Right renal cortex interstitium (tissue), 3 donors: ENCODE results near the gene STUB1. TPM values are rescaled to one million over a fixed set of nuclear protein-coding genes. Genes with fewer than 3 reads are reported as not detected.
"Not testable (repeated sequence)": the region's sequence is repeated elsewhere in the genome, so short reads cannot be mapped to it uniquely, and the experiment has no call there.

ENCODE experiments used
- DNase-seq, 3 donors: peaks; one replicate each; pipeline ENCODE4 v3.0.0-alpha.2; 2013; ENCODE audit warnings: low read depth in 3 of 3, low spot score in 2 of 3
- polyA plus RNA-seq, 3 donors: library from polyadenylated mRNA; unstranded; fragments of 120-200 nt; gene quantifications; one replicate each; pipeline ENCODE4 v1.2.1, GENCODE V29; 2013; ENCODE audit not compliant: insufficient read length in 3 of 3

The STUB1 gene
- polyA plus RNA-seq, 3 donors: 117 to 125 (median 120) TPM

DNA sequence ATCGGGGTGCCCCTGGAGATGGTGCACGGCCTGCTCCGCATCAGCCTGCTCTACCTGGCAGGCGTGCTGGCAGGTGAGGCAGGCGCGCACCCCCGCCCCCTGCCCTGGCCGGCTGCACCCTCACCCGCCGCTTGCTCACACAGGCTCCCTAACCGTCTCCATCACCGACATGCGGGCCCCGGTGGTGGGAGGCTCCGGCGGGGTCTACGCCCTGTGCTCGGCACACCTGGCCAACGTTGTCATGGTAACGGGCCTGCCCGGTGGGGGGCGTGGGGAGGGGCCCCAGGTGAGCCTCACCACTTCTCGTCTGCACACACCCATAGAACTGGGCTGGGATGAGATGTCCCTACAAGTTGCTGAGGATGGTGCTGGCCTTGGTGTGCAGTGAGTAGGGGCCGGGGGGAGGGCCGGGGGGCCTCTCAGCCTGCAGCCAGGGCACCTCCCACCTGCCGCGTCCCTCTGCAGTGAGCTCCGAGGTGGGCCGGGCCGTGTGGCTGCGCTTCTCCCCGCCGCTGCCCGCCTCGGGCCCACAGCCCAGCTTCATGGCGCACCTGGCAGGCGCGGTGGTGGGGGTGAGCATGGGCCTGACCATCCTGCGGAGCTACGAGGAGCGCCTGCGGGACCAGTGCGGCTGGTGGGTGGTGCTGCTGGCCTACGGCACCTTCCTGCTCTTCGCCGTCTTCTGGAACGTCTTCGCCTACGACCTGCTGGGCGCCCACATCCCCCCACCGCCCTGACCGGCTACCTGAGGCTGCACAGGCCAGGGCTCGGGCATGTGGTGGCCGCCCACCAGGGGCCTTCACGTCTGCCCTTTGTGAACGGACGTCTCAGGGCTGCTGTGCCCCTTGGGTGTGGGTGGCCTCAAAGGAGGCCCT, 2.7 kb upstream of the STUB1 start:
- DNase-seq: no peak

DNA sequence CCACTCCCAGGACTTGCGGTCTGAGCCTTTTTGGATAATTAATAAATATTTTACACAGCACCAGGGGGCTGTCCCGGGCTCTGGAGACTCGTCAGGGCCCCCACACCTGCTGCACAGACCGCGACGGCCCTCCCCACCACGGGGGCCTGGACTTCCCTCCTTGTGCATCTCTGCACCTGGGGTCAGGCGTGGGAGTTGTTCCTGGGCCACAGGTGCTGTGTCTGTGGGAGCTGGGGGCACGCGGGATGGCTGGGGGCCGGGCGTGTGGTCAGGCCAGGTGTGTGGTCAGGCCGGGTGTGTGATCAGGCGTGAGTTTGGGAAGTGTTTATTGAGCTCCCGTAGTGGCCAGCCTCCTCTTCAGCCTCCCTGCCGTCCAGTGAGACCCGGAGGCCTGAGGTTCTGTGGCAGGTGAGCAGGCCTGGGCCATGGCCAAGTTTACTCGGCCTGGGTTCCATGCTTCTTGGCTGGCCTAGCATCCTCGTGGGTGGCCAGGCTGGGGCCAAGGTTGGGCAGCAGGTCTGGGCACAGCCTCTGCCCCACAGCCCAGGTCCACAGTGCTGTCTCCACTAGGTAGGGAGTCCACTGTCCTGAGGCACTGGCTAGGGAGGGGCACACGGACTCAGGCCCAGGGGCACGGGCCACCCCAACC, 1.9 kb upstream of the STUB1 start:
- DNase-seq: no peak

DNA sequence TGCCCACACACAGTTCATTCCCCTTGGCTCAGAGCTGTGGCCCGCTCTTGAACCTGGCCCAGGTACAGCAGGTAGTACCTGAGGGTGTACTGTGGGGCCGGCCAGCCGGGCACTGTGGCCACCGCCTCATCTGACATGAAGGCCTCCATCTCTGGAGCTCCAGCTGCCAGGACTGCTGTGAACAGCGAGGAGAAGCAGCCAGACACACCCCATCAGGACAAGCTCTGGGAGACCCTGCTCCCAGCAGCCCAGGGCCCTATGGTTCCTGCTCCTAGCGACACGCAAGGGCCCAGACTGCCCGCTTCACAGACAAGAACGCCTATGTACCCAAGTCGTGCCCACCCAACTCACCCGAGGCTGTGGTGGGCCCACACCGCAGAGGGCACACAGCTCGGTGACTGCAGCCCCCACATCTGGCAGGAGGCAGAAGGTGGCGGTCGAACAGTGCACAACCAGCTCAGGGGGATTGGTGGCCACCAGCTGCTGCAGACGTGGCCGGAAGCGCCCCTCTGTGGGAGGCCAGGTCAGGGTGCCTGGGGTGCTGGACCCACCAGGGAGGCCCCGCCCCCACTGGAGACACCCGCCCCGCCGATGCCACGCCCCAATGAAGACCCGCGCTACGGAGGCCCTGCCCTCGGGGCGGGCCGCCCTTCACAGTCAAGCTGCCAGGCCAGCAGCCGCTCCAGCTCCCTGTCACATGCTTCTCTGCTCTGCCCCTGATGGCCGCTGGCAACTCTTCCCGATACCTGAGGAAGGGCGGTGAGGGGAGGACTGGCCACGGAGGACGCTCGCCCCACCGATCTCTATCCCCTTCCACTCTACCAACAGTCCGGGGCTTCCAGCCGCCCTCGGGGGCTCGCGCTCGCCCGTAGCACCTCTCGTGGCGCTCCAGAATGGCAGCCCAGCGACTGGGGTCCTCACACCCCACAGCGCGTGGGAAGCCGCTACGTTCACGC, 1.1 kb upstream of the STUB1 start:
- DNase-seq: peak in 1 of 3 donors; percentile 49

DNA sequence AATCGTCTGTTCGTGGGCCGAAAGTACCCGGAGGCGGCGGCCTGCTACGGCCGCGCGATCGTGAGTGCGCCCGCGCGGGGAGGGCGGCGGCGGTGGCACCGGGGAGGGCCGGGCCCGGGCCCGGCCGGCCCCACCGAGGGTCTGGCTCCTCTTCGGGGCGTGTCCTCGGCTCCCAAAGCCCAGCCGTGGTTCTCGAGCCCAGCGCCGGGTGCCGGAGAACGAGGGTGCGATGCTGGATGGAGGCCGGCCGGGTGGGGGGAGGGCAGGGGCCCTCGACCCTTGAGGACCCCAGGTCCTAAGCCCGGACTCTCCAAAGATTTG, 375 bp downstream of the STUB1 start:
- DNase-seq: no peak

DNA sequence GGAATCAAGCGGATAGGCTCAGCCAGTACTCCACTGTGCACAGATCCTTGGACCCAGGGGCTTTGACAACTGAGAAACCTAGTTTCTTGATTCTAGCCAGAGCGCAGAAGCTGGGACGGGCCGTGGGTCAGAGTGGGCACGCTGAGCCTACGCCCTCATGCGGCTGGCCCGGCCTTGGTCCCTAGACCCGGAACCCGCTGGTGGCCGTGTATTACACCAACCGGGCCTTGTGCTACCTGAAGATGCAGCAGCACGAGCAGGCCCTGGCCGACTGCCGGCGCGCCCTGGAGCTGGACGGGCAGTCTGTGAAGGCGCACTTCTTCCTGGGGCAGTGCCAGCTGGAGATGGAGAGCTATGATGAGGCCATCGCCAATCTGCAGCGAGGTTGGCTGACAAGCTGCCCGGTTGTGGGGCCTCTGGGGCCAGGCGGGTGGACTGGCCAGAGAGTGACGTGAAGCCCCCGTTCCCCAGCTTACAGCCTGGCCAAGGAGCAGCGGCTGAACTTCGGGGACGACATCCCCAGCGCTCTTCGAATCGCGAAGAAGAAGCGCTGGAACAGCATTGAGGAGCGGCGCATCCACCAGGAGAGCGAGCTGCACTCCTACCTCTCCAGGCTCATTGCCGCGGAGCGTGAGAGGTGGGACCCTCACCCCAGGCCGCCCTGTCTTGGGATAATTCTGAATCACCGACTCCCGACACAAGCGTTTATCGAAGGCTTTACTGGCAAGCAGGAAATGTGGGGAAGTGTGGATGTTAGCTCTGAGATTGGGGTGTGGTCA, 946 bp downstream of the STUB1 start:
- no peak for DNase-seq

DNA sequence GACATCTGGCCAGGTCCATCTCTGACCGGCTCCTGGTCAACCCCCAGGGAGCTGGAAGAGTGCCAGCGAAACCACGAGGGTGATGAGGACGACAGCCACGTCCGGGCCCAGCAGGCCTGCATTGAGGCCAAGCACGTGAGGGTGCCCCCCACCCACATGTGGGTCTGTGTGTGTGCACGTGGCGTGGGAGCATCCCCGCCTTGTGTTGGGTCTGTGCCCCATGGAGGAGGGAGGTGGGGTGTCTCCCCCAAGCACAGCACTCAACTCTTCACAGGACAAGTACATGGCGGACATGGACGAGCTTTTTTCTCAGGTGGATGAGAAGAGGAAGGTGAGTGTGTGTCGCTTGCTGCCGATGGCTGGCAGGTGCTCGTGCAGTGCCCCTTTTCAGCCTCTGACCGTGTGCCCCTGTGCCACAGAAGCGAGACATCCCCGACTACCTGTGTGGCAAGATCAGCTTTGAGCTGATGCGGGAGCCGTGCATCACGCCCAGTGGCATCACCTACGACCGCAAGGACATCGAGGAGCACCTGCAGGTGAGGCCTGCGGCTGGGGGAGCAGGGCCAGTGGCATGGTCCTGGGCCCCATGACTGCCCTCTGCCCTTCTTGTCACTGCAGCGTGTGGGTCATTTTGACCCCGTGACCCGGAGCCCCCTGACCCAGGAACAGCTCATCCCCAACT, 1.7 kb downstream of the STUB1 start:
- no peak for DNase-seq

DNA sequence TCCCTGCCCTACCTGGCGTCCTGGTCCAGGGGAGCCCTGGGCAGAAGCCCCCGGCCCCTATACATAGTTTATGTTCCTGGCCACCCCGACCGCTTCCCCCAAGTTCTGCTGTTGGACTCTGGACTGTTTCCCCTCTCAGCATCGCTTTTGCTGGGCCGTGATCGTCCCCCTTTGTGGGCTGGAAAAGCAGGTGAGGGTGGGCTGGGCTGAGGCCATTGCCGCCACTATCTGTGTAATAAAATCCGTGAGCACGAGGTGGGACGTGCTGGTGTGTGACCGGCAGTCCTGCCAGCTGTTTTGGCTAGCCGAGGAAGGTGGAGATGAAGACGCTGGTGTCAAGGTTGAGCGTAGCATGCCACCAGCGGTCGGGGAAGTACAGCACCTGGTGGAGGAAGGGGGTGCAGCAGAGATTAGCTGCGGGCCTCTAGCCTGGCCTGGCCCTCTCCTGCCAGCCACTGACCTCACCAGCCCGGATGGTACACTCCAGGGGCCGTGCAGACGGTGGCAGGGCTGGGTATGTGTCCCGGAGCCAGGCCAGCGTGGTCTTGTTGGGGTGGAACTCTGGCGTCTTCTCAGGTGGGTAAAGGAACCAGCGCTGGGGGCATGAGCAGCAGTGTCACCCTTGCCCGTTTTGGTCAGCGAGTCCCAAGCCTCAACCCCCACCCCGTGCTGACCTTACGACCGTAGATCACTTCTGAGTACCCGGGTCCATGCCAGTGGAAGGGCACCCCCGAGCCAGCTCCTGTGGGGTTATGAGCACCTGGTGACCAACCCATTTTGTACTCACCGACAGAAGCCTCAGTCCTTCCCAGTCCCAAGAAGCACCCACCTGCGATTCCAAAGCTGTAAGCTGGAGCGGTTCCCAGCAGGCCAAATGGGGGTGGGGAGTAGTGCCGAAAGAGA, 2.5 kb downstream of the STUB1 start:
- DNase-seq: no peak

DNA sequence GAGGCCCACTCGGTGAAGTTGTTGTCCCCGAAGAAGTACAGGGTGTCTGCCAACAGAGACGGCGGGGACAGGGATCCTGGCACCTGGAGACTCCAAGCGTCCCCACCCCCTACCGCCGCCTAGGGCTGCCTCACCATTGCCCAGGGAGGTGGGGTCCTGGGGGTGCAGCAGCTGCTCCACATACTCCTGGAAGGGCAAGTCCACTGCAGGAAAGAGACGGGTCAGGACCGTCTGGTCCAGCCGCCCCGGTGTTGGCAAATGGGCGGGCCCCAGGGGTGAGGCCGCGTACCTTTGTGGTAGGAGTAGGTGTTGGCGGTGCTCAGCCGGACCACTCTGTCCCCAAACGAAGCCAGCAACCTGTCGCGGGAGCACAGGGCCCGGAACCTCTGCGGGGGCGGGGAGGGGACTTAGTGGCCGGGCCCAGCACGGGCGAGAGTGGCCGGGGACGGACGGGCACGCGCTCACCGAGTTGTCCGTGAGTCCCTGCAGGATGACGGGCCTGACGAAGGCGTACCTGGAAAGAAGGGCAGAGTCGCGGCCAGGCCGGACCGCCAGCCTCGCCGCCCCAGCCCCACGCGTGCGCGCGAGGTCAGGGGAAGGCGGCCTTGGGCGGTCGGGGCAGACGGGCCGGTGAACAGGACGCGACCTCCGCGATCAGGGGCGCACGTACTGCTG, 3.3 kb downstream of the STUB1 start:
- DNase-seq: no peak

DNA sequence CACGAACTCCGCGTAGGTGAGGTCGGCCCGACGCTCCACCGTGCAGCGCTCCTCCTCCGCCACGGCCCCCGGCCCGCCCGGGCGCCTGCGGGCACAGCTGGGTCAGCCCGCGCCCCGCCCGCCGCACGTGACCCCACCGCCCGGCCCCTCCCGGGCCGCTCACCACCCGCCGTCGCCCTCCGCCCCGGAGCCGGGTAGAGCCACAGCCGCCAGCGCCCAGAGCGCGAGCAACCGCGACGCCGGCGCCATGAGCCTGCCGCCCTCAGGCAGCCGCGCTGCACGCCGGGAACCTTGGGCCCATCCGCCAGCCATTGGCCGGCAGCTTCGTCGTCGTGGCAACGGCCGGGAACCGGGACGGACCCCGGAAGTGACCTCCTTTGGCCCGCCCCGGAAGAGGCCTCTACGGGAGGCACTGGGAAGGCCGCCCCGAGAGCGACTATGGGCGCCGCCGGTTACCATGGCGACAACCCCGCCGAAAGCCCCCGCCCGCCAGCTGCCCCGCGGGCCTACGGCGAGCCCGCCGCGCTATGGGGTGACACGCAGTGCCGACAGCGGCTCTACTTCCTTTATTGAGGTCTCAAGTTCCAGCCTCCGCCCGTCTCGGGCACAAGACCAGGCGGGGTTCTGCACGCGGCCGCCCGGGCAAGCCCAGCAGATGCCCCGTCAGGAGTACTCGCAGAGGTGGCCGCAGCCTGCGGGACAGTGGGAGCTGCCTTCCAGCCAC, 4.0 kb downstream of the STUB1 start, which contains the start of gene JMJD8:
Gene JMJD8 (minus strand): TSS at position 264 of the 724 bp plus-strand sequence. CDS start 15 bp downstream, at position 249.
- peak in 2 of 3 donors; percentile 78 to 88 for DNase-seq

DNA sequence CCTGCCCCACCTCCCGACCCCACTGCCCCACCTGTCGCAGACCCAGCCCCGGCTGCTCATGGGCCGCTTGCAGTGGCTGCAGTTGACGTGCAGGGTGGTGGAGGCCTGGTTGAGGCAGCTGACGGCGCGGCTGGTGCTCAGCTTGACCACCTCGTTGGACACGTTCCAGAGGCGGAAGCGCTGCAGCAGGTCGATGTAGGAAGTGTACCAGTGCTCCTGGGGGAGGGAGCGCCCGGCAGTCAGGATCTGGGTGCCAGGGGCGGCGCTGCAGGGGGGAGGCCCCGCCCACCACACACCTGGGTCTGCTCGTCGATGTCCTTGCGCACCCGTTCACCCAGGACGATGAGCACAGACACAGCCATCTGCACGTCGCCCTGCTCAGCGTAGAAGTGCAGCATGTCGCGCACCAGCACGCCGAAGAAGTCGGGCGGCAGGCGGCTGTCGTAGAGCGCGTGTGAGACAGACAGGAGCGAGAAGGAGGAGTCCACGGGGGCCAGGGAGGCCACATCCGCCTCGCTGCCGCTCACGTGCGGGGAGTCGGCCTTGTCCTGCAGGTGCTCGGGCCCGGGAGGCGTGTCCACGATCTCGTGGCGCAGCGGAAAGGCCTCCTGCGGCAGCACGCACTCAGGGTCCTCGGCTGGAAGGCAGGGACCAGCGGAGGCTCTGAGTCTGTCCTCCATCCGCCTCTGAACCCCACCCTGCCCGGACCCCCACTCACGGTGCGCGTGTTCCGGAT, 4.9 kb downstream of the STUB1 start:
- no peak for DNase-seq

DNA sequence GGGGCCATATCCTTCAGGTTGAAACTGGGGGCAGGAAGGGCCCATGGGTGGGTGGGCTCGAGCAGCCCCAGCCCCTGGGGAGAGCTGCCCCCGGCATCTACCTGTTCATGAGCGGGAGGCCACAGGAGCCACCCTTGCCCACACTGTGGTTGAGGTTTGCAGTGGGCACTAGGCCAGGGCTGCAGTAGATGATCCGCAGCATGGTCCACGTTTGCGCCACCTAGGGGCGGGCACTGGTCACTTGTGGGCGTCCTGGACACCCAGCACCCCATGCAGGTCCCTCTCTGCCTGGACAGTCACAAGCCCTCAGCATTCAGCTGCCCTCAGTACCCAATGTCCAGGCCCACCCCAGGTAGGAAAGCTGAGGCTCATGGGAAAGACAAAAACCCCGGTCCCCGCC, 5.8 kb downstream of the STUB1 start:
- DNase-seq: no peak

DNA sequence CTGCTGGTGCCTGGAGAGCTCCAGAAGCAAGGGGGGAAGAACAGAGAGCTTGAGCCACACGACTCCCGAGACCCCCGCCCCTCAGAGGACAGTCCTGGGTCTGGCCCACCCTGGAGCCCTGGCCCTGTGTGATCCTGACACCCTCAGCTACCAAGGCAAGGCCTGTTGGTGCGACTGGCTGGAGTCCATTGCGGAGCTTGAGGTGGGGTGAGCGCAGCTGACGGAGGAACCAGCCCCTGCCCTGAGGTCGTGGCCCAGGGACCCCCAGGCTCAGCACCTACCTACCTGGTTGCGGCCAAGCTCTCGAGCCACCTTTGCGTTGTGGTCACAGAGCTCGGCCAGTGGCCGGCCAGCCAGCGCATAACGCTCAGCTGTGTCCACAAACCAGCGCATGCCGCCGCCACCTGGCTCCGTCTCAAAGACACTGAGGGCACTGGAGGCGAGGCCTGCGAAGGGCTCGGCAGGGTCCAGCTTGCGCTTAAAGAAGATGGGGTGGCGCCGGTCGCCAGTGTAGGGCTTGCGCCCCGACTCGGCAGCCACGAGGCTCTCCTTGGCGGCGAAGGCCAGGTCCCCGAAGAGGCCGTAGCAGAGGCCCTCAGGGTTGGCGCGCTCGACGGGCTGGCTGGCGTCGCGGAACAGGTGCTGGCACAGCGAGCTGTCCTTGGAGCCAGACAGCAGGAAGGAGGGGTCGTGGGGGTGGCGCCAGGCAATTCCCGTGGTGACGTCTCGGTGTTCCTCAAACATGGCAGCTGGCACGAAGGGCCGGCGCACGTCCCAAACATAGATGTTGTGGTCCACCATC, 6.5 kb downstream of the STUB1 start:
- DNase-seq: no peak

DNA sequence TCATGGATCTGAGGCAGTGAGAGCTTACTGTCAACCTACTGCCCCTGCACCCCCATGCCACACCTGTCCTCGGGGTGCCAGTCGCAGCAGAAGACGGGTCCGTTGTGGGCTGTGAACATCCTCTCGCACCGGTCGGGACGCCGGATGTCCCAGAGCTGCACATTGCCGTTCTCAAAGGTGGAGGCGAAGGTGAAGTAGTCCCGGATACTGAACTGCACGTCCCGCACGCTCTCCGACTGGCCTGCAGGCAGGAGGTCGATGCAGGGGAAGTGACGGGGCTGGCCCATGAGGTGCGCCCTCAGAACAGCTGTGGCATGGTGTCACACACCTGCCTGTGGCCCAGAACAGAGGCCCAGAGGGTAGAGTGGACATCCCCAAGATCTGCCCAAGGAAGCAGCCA, 7.3 kb downstream of the STUB1 start:
- no peak for DNase-seq

DNA sequence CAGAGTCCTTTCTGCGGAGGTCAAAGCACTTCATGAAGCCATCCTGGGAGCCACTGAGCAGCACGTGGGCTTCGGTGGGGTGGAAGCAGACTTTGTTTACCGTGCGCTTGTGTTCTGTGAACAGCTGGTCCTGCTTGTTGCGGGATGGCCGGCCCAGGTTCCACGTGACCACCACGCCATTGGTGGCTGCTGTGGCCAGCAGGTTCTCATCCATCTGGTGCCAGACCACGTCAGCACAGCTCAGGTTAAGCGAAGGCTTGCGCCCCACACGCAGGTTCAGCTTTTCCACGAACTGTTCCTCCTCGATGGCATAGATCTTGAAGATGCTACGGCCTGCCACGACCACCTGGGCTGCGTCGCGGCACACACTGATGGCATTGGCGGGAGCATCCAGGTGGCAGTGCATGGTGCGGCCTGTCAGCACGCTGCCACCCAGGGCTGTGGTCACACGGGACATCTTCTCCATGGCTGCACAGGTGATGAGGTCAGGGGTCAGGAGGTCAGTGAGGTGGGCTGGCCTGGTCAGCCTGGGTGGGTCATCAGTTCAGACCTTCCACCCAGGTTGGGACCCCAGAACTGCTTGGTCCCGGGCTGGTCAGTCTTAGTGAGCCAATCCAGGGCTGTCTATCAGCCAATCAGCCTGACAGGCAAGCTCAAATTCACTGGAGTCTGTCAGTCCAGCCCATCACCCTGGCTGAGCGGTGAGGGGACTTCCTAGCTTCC, 9.1 kb downstream of the STUB1 start:
- no peak for DNase-seq

DNA sequence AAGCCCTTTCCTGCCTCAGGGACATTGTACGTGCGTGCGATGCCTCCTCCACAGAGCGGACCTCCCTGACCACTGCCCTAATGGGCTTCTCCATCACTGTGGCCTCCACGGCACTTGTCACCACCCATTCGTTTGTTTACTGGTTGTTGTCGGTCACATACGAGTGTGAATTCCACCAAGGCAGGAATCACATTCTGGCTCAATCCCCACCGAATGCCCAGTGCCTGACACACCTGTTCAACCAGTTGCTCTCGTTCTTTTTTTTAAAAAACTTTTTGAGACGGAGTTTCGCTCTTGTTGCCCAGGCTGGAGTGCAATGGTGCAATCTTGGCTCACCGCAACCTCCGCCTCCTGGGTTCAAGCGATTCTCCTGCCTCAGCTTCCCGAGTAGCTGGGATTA, 11.0 kb downstream of the STUB1 start:
- DNase-seq: not testable (repeated sequence)
